ENCODE measurements around the gene TMEM175. TPM values are rescaled to one million over a fixed set of nuclear protein-coding genes. Genes with fewer than 3 reads are reported as not detected.

The TMEM175 gene
- total RNA-seq, 1 experiment from 2014 or later = 20.2 TPM

GRCh38 chr4:996030-996996 lies 64.1 kb downstream of the TMEM175 start:
- Histone ChIP-seq H4K20me1 (ENCODE audit: insufficient read depth) (peaks cover 7% of the 10 kb centered on the region; the same call in 1 of the 2 replicates), H3K79me2 (ENCODE audit: low read depth) (no peaks in the 10 kb centered on the region), H2AFZ (no peak overlapping the region), H3F3A (ENCODE audit: insufficient read depth, low read depth) (peaks cover 7% of the 10 kb centered on the region; the same call in 1 of the 2 replicates), H3K4me1 (replicated peaks; ENCODE audit: insufficient read depth) (peaks cover 12% of the 10 kb centered on the region), H3K9me3 (ENCODE audit: insufficient read depth, low read depth) (no peaks in the 10 kb centered on the region), H3K4me3 (no peak overlapping the region), H3K27ac (no peak overlapping the region), H3K27me3 (ENCODE audit: insufficient read depth, low read depth) (peaks cover 11% of the 10 kb centered on the region), H3K36me3 (ENCODE audit: low read depth) (no peaks in the 10 kb centered on the region), H3K4me2 (no peak overlapping the region), H3K9me2 (ENCODE audit: insufficient read depth) (no peaks in the 10 kb centered on the region)
- no TSS peak for BruUV-seq (replicated peaks)
- intact Hi-C loops (cut with micrococcal nuclease; ENCODE audit: unreplicated experiment) = no loop called here
- ChIA-PET CTCF (no interaction called here), POLR2A (ENCODE audit: unreplicated experiment) (no interaction called here)
- DNase-seq = no peak
- TF ChIP-seq CTCF (conservative IDR thresholded peaks at IDR 0.05) (no peak), EZH2 (IDR thresholded peaks at IDR 0.05; ENCODE audit: low read depth) (no peak)

GRCh38 chr4:996997-997374 lies 64.7 kb downstream of the TMEM175 start:
- ChIA-PET CTCF (no interaction called here), POLR2A (ENCODE audit: unreplicated experiment) (no interaction called here)
- Histone ChIP-seq H3K79me2 (ENCODE audit: low read depth) (no peaks in the 10 kb centered on the region), H3K27ac (no peak overlapping the region), H3K4me1 (replicated peaks; ENCODE audit: insufficient read depth) (peaks cover 12% of the 10 kb centered on the region), H3K4me2 (no peak overlapping the region), H3K36me3 (ENCODE audit: low read depth) (no peaks in the 10 kb centered on the region), H3K27me3 (ENCODE audit: insufficient read depth, low read depth) (peaks cover 11% of the 10 kb centered on the region), H2AFZ (no peak overlapping the region), H3K9me3 (ENCODE audit: insufficient read depth, low read depth) (no peaks in the 10 kb centered on the region), H3K9me2 (ENCODE audit: insufficient read depth) (no peaks in the 10 kb centered on the region), H4K20me1 (ENCODE audit: insufficient read depth) (peaks cover 7% of the 10 kb centered on the region; the same call in 1 of the 2 replicates), H3F3A (ENCODE audit: insufficient read depth, low read depth) (peaks cover 7% of the 10 kb centered on the region; the same call in 1 of the 2 replicates), H3K4me3 (no peak overlapping the region)
- no TSS peak for BruUV-seq (replicated peaks)
- no peak for TF ChIP-seq CTCF (conservative IDR thresholded peaks at IDR 0.05)
- no peak for TF ChIP-seq EZH2 (IDR thresholded peaks at IDR 0.05; ENCODE audit: low read depth)
- intact Hi-C loops (cut with micrococcal nuclease; ENCODE audit: unreplicated experiment) = no loop called here
- DNase-seq = no peak

GRCh38 chr4:997375-998071 lies 65.3 kb downstream of the TMEM175 start:
- peaks cover 7% of the 10 kb centered on the region; the same call in 1 of the 2 replicates for H4K20me1 ChIP-seq (ENCODE audit: insufficient read depth)
- no peak for DNase-seq
- H3K27me3 ChIP-seq (ENCODE audit: insufficient read depth, low read depth) = peaks cover 11% of the 10 kb centered on the region
- H3F3A ChIP-seq (ENCODE audit: insufficient read depth, low read depth) = peaks cover 7% of the 10 kb centered on the region; the same call in 1 of the 2 replicates
- H3K4me1 ChIP-seq (replicated peaks; ENCODE audit: insufficient read depth) = peaks cover 11% of the 10 kb centered on the region
- no TSS peak for BruUV-seq (replicated peaks)
- H3K4me2 ChIP-seq = no peak overlapping the region
- no peak overlapping the region for H2AFZ ChIP-seq
- no peak for TF ChIP-seq EZH2 (IDR thresholded peaks at IDR 0.05; ENCODE audit: low read depth)
- no peak for TF ChIP-seq CTCF (conservative IDR thresholded peaks at IDR 0.05)
- no peaks in the 10 kb centered on the region for H3K9me2 ChIP-seq (ENCODE audit: insufficient read depth)
- no peaks in the 10 kb centered on the region for H3K79me2 ChIP-seq (ENCODE audit: low read depth)
- no peaks in the 10 kb centered on the region for H3K9me3 ChIP-seq (ENCODE audit: insufficient read depth, low read depth)
- H3K36me3 ChIP-seq (ENCODE audit: low read depth) = no peaks in the 10 kb centered on the region
- H3K4me3 ChIP-seq = no peak overlapping the region
- no peak overlapping the region for H3K27ac ChIP-seq
- intact Hi-C loops (cut with micrococcal nuclease; ENCODE audit: unreplicated experiment) = no loop called here
- ChIA-PET POLR2A (ENCODE audit: unreplicated experiment) (no interaction called here), CTCF (no interaction called here)
